Activated CD4-positive, CD25-positive, alpha-beta regulatory T cell (primary cell): ENCODE results near the gene BNIP3.

Experiments used
- DNase-seq, 4 experiments: peaks; one replicate each; lab custom pipeline; 2025; lab: John Stamatoyannopoulos, UW

The BNIP3 gene

GRCh38 chr10:131949041-131949862 is 32.5 kb downstream of the BNIP3 start:
- DNase-seq = no peak

DNA sequence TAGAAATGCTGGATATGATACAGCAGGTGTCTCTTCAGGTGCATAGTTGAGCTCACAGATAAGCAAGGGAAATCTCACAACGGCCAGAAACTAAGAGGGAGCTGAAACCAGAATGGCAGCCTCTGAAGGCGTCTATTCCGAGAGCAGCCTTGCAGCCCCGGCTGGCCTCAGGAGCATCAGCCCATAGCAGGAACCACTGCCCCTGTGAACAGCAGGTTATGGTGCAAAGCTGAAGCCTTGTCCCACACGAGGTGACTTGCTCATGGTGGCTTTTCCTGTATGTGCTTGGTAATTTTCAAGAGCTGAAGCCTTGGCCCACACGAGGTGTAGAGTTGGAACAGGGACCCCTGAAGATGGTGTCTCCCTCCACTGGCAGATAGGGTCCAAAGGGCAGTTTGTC is 33.2 kb downstream of the BNIP3 start:
- DNase-seq = no peak

GRCh38 chr10:131947631-131948347 is 33.9 kb downstream of the BNIP3 start:
- DNase-seq = no peak

DNA sequence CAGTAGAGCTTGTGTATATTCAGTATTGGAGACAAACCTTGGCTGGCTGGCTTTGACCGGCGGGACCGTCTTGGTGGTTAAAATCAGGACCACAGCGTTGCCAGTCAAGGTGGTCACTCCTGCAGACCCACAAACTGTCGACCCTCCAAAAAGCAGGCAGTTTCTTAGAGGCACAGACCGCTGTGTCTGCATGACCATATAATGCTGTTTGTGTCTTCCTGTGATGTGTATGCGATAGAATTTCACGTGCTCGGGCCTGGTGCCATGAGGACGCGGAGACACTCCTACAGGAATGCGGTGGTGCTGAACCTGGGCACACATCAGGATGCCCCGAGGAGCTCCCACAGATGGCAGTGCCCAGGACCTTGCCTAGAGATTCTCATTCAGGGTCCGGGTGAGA is 34.8 kb downstream of the BNIP3 start:
- no peak for DNase-seq

DNA sequence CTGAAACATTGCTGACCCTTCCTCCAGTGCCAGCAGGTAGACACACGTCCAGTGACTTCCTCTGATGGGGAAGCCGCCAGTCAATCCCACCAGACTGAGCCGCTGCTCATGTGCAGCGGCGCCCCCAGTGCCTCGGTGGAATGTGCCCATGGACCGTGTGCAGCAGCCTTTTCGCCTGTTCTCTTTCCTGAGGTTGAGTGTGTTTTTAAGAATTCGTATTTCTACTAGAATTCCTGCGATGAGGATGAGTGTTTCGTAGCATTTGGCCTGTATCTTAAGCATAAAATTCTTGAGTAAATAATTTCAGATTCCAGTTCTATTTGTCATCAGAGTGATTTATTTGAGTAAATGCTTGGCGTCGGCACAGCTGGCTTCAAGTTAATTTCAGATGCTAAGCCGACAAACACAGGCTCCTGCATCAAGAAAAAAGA is 35.4 kb downstream of the BNIP3 start:
- DNase-seq = no peak

GRCh38 chr10:131944976-131945695 is 36.6 kb downstream of the BNIP3 start:
- no peak for DNase-seq

DNA sequence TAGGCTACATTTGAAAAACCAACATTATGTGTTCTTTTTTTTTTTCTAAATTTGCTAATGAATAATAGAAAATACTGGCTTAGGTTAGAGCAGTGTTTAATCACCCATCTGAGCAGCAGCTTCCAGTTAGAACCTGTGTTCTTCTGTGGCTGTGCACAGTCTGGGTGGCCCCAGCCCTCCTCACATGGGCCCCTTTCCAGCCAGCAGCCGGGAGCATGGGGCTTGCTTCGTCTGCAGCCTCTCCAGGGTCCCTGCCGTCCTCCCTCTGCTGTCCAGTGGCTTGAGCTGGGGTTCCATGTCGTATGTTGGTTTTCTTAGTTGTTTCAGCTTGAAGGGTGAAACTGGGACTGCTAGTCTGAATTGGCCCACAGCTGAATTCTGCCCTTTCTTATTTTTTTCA is 37.3 kb downstream of the BNIP3 start:
- DNase-seq = no peak

DNA sequence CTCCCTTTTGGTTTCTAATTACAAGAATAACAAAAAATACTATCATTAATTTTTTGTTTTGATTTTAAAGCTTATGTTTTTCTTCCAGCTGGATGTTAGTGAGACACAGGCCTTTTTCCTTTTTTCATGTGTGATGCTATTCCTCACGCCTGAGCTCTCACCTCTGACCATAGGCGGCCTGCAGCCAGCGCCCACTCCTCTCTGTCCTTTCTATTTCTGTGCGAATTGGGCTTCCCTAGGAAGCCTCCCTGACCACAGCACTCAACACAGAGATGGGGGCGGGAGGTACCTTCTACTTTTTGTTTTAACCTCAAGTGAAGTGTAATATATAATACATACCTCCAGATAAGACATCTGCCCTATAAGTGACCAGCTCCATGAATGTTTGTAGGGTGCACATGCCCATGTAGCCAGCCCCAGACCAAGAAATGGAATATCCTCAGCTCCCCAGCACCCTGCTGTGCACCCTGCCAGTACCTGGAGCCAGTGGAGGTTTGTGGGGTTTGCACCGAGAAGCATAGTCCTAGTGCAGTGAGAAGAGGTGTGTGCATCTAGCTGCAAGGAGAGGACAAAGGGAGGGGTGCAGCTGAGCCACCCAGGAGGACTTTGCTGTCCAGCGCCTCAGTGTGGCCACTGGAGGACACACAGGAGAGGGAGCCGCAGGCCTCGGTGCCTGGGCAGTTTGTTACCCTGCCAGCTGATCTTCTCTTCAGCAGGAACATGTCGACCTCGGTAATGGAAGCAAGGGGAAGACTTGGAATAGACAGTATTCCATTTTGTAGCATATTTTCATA is 38.5 kb downstream of the BNIP3 start:
- no peak for DNase-seq

DNA sequence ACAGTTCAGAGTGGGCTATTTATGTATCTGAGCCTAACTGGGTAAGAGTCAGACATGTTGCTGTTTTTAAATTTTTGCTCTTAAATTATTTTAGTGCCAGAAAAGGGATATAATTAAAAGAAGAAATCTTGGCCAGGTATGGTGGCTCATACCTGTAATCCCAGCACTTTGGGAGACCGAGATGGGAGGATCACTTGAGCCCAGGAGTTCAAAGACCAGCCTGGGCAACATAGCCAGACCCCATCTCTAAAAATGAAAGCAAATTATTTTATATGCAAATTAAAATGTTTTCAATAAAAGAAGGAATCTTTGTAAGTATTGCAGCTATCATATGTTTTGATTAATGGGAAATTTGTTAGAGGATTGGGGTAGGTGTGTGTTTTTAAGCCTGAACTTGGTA is 39.3 kb downstream of the BNIP3 start:
- no peak for DNase-seq

DNA sequence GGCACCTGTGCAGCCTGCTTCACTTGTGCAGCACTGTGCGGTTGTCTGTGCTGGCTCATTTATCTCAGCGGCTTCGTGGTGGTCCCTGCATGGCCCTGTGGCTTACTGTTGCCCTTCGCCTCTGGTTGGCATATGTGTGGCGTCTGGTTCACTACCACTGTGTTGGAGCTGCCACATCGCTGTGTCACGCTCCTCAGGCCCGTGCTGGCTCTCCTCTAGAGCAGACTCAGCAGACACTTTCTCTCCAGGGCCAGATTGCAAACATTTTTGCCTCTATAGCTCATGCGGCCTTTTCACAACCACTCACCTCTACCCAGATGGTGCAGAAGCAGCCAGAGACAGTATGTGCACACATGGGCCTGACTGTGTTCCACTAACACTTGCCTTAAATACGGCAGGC is 43.0 kb downstream of the BNIP3 start:
- no peak for DNase-seq

- DNase-seq = no peak
Measured at GRCh38 chr10:131937836-131938235, 43.9 kb downstream of the BNIP3 start.

DNA sequence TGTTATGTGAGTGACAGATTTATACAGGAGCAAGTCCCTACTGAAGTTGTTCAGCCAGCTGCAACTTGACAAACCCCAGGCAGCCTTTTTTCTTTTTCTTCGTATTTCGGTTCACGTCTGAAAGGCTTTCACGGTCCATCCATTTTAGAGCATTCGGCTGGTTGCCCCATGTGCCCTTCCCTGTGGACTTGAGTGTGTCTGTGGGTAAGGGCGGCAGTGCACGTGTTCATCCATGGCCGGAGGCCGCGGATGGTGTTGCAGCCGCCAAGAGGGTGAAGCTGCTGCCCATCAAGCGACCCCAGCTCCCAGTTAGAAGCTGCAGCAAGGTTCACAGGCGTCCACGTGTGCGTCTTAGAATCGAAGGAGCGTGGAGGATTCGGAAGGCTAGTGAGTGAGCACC is 45.0 kb downstream of the BNIP3 start:
- DNase-seq = no peak

- no peak for DNase-seq
Measured at GRCh38 chr10:131936294-131936693, 45.4 kb downstream of the BNIP3 start.

DNA sequence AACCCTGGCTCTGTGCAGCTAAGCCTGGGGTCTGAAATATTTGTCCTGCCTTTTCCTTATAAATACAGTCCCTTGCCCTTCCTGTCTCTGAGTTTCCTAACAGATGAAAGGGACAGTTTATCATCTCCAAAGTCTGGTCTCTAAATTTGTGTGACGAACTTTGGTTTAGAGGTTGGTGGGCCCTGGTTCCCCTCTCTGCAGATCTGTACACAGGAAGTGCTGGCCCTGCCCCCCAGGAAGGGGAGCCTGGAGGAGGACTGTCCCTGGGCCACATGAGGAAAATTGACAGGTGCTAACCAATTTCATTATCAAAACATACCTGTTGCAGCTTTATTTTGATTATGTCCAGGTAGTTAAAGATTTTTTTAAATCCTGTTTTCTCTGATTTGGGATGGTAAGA is 46.5 kb downstream of the BNIP3 start:
- DNase-seq = no peak

DNA sequence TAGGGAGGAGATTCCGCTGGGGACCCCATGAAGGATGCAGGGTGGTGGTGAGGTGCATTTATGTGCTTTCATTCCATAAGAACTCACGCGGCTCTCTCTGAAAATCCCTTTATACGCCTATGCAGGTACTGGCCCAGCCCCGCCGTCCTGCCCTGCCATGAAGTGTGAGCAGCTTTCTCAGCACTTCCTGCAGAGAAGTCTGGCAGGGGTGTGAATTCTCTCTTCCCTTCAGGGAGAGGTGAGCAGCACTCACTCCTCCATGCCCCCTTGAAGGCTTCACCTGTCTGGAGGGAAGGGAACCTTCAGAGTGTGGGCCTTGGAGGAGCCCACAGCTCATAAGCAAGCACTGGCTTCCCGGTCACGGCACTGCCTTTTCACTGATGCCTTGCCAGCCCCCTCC is 47.0 kb downstream of the BNIP3 start:
- DNase-seq = no peak

GRCh38 chr10:131933696-131934086 is 48.0 kb downstream of the BNIP3 start:
- no peak for DNase-seq

- no peak for DNase-seq
Measured at GRCh38 chr10:131933016-131933695, 48.6 kb downstream of the BNIP3 start.

GRCh38 chr10:131931981-131932380 is 49.7 kb downstream of the BNIP3 start:
- DNase-seq = no peak

GRCh38 chr10:131930586-131931330 is 51.0 kb downstream of the BNIP3 start:
- DNase-seq = no peak

- no peak for DNase-seq
Measured at GRCh38 chr10:131930150-131930549, 51.6 kb downstream of the BNIP3 start.
